H1 (cell line): ENCODE data around the gene GALNT9.

ENCODE experiments used
- CBX8 ChIP-seq: fragments of 300-800, 300-1000 bp; sonication (generic); IDR thresholded peaks from 2 replicates; pipeline ENCODE4 v1.7.1; 2016; ENCODE audit warnings: low read depth, low read length, borderline replicate concordance
- EZH2 ChIP-seq: fragments of 200-600 bp; sonication (generic); IDR thresholded peaks from 2 replicates; pipeline ENCODE4 v1.7.1; 2012; ENCODE audit warnings: low read depth, mild to moderate bottlenecking, moderate library complexity, low read length, inconsistent platforms; ENCODE audit not compliant: severe bottlenecking
- GTF2F1 ChIP-seq: IDR thresholded peaks from 2 replicates; pipeline ENCODE4 v1.6.1; 2012; ENCODE audit warnings: low read depth, low read length, improper control_type of control experiment, borderline replicate concordance
- POLR2A ChIP-seq, 2 experiments: IDR thresholded peaks; 1 replicate in 1 of 2; 2 replicates in 1 of 2; pipeline ENCODE4 v1.6.1; 2011; ENCODE audit warnings: low read depth in 2 of 2, low read length in 2 of 2, mild to moderate bottlenecking in 2 of 2; ENCODE audit errors: control extremely low read depth in 1 of 2
- TF ChIP-seq, protein P1 (sequence below): IDR thresholded peaks from 2 replicates; pipeline ENCODE4 v1.6.1; 2011; ENCODE audit warnings: low read length, improper control_type of control experiment
- TF ChIP-seq, protein P2 (sequence below), 3 experiments: IDR thresholded peaks; 1 replicate in 2 of 3; 2 replicates in 1 of 3; pipeline versions ENCODE4 v1.5.1 to v1.6.1; 2011; ENCODE audit warnings: low read length in 3 of 3, mild to moderate bottlenecking in 3 of 3, inconsistent platforms in 2 of 3, low read depth in 1 of 3, moderate library complexity in 1 of 3; ENCODE audit not compliant: insufficient read depth in 1 of 3; ENCODE audit errors: control extremely low read depth in 1 of 3

DNA sequence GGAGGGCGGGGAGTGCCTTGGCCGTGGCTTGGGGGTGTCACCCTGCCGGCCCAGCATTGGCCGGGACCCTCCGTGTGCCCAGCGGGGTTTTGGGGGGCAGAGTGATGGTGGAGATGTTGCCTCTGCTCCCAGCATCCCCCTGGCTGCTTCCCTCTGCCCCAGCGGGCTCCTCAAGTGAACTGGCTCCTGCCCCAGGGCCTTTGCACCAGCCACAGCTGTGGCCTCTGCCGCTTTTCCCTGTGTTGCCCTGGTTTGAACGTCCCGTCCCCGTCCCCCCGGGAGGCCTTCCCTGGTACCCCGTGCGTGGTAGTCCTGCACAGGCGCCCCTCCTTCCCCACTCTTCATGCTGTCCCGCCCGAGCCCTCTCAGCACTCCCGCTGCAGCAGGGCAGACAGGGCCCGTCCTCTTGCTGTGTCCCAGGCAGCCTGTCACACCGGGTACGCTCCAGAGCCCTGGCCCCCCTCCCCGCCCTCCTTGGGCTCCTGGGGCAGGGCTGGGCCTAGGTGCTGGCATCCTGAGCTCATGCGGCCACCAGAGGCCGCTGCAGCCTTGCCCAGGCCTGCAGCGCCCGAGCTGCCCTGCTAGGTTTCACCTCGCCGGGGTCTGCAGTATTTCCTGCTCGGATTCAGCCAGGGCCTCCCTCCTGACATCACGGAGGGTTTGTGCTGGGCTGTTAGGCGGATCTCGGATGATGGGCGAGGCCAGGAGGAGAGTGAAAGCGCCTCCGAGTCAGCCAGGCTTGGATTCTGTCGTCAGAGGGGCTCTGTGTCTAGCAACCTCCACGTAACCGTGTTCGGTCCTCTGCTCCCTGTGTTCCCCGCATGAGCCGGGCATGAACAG is 175.7 kb downstream of the GALNT9 start:
- no peak for TF ChIP-seq POLR2A (IDR thresholded peaks at IDR 0.05; ENCODE audit: control extremely low read depth in 1 of 2, low read depth in 2 of 2, low read length in 2 of 2)
- TF ChIP-seq CBX8: no peak
- TF ChIP-seq, protein P1, sequence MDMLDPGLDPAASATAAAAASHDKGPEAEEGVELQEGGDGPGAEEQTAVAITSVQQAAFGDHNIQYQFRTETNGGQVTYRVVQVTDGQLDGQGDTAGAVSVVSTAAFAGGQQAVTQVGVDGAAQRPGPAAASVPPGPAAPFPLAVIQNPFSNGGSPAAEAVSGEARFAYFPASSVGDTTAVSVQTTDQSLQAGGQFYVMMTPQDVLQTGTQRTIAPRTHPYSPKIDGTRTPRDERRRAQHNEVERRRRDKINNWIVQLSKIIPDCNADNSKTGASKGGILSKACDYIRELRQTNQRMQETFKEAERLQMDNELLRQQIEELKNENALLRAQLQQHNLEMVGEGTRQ: no peak; the same call in 1 of the 2 replicates
- TF ChIP-seq, protein P2, sequence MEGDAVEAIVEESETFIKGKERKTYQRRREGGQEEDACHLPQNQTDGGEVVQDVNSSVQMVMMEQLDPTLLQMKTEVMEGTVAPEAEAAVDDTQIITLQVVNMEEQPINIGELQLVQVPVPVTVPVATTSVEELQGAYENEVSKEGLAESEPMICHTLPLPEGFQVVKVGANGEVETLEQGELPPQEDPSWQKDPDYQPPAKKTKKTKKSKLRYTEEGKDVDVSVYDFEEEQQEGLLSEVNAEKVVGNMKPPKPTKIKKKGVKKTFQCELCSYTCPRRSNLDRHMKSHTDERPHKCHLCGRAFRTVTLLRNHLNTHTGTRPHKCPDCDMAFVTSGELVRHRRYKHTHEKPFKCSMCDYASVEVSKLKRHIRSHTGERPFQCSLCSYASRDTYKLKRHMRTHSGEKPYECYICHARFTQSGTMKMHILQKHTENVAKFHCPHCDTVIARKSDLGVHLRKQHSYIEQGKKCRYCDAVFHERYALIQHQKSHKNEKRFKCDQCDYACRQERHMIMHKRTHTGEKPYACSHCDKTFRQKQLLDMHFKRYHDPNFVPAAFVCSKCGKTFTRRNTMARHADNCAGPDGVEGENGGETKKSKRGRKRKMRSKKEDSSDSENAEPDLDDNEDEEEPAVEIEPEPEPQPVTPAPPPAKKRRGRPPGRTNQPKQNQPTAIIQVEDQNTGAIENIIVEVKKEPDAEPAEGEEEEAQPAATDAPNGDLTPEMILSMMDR (IDR thresholded peaks at IDR 0.05; ENCODE audit: control extremely low read depth in 1 of 3, insufficient read depth in 1 of 3, low read depth in 1 of 3, low read length in 3 of 3): peak in 2 of 3 experiments; percentile 96 to 98; a peak in 3 of 4 replicates
- no peak for TF ChIP-seq GTF2F1
- TF ChIP-seq EZH2: no peak
